GM19395 (cell line): ENCODE measurements around the gene CLPTM1L.

Source experiments
- ATAC-seq: cut with Tn5 transposase; IDR thresholded peaks from one replicate; pipeline ENCODE4 v1.9.1; 2021; ENCODE audit warnings: mild to moderate bottlenecking, moderate library complexity; ENCODE audit not compliant: unreplicated experiment

CLPTM1L gene, protein sequence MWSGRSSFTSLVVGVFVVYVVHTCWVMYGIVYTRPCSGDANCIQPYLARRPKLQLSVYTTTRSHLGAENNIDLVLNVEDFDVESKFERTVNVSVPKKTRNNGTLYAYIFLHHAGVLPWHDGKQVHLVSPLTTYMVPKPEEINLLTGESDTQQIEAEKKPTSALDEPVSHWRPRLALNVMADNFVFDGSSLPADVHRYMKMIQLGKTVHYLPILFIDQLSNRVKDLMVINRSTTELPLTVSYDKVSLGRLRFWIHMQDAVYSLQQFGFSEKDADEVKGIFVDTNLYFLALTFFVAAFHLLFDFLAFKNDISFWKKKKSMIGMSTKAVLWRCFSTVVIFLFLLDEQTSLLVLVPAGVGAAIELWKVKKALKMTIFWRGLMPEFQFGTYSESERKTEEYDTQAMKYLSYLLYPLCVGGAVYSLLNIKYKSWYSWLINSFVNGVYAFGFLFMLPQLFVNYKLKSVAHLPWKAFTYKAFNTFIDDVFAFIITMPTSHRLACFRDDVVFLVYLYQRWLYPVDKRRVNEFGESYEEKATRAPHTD

DNA sequence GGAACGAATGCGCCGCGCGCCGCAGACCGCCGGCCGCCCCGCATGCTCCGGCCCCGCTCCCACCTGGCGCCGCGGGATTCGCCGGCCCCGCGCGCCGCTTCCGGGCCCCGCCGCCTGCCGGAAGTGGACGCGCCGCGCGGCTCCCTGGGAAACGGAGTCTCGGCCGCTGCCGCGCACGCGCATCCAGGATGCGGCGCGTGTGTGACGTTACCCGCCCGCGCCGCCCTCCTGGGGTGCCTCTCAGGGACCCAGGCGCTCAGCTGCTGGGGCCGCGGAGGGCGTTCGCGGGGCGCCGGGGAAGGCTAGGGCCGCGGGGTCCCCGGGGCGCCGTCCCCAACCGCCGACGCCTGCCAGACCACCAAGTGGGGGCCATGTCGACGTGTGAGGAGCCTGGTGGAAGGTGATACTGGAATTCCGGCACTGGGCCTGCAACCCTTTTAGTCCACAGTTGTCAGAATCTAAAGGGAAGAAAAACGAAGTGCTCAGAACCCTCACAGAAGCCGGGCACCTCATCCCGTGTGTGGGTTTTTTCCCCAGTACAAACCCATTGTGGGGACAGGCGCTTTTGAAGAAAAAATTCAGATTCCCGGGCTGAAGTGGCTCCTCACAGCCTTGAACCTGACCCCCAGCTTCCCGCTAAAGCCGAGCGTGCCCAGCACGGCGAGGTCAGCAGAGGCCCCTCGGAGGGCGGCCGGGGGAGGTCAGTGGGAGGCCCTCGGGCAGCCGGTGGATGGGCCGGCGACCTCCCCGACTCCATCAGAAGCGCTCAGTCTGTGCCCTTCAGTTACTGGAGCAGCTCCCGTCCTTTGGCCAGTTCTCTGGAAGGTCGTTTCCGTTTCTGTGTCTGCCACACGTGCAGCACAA lies at the start of gene CLPTM1L:
TSS of gene CLPTM1L (minus strand) at position 125 of the 864 bp plus-strand sequence. CDS start 258 bp downstream, outside the sequence.
- peak; percentile 79 for ATAC-seq

DNA sequence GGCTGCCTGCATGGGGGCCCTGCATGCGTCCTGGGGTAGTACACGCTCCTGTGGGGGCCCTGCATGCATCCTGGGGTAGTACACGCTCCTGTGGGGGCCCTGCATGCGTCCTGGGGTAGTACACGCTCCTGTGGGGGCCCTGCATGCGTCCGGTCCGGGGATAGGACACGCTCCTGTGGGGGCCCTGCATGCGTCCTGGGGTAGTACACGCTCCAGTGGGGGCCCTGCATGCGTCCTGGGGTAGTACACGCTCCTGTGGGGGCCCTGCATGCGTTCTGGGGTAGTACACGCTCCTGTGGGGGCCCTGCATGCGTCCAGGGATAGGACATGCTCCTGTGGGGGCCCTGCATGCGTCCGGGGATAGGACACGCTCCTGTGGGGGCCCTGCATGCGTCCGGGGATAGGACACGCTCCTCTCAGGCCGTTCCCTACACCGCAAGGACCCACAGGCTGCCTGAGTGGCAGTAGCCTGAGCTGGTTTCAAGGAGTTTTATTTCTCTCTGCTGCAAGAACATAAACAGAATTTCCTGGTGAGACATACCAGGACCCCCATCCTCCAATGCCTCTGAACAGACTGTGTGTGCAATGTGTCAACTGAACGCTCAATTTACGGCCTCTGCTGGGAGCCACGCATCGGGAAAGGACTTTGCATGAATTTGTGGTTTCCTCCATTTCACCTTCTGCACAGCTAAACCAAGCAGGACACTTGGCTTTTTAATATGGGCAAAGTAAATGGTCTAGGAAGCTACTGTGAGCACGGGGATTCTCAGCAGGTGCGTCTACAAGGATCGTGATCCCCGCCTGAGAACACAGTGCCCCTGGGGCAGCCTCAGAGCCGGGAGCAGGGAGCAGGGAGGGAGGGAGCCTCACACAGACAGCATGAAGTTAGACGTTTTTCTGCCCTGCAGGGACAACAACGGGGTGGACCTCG lies 48.9 kb upstream of the CLPTM1L start:
- no peak for ATAC-seq

DNA sequence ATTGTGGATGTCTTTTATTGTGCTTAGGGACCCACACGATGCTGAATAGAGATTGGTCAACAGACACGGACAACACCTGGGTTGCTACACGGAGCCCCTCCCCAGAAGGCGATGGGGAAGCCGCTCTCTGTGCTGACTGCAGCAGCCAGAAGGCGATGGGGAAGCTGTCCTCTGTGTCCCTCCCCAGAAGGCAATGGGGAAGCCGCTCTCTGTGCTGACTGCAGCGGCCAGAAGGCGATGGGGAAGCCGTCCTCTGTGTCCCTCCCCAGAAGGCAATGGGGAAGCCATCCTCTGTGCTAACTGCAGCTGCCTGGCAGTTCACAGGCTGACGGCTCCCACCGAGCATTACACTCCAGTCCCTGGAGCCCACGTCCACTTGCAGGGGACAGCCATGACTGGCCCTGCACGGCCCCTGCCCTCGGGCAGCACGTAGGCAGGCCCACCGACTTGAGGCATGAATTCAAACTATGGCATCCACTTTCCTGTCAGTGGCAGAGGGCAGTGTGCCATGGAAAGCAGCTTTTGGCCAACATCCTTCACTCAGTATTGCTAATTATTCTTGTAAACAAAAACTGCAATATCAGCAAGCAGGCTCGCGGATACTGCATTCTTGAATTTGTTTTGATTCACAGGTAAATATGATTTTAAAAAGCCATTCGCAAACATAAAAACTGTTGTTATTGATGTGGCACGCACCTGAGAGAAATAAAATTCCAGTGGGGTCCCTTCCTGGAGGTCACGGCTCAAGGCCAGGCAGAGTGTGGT lies 48.1 kb upstream of the CLPTM1L start:
- ATAC-seq: no peak

DNA sequence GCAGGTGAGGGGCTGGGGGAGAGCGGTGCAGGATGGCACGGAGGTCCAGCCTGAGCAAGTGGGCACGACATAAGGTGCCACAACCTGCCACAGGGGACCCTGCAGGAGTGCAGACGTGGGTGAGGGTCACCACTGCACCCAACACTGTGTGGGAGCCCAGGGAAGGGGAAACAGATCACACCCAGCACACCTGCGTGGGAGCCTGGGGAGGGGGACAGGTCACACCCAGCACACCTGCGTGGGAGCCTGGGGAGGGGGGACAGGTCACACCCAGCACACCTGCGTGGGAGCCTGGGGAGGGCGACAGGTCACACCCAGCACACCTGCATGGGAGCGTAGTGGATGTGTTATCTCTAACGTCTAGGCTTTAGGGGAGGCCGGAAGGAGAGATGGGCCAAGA lies 47.4 kb upstream of the CLPTM1L start:
- no peak for ATAC-seq

DNA sequence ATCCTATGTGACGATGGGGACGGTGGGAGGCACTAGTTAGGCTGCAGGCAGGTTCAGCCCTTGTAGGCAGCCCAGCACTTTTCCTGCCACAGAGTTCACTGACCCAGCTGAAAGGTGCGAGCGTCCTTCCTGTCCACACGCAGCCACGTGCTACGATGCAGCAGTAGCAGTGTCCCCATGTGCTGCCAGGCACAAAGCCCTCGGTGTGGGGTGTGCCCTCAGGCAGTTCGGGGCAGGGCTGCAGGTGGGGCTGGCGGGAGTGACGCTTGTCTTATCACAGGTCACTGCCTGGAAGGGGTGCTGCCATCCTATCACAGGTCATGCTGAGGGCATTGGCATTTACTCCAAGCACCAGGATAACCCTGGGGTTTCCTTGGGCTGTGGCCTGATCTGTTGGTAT lies 46.8 kb upstream of the CLPTM1L start:
- ATAC-seq: no peak

DNA sequence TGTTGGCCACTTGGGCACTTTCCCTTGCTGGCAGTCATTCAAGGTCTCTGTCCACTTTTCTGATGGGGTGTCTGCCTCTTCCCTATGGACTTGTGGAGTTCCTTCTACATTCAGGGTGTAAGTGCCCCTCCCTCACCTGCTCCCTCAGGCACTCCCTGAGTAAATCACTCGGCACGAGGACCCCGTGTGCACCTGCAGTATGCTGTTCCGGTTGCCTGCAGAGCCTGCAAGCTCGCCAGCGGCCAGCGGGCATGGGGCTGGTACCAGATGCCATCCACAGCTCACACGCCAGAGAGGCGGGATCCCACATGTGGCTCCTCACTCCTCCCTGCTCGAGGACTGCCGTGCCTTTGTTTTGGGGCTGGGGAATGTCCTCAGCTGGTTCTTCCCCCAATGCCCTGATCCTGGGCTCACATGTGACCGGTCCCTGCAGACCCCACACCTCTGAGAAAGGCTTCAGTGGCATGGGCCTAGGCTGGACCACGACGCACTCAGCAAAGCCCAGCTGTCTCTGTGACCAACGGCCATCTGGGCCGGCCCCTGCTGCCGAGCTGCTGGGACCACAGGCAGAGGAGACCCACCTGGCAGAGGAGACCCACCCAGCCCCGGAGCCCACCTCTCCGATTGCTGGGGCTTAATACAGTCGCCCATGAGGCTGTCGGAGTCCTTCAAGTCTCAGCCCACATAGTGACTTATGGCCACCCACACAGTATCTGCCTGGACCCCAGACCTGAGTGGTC lies 46.1 kb upstream of the CLPTM1L start:
- no peak for ATAC-seq

DNA sequence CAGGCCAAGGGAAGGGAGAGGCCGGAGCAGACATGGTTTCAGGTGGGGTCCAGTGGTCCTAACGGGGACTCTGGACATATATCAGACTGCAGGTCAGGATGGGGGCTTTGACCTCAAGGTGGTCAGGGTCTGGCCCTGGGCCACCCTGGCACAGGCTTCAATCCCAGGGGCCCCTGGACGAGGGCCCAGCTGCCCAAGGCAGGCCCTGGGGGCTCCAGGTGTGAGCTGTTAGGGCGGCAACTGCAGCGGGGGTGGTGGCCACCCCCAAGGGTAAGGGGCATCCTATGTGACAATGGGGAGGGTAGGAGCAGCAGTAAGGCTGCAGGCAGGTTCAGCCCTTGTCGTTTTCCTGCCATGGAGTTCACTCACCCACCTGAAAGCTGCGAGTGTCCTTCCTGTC lies 45.4 kb upstream of the CLPTM1L start:
- no peak for ATAC-seq

DNA sequence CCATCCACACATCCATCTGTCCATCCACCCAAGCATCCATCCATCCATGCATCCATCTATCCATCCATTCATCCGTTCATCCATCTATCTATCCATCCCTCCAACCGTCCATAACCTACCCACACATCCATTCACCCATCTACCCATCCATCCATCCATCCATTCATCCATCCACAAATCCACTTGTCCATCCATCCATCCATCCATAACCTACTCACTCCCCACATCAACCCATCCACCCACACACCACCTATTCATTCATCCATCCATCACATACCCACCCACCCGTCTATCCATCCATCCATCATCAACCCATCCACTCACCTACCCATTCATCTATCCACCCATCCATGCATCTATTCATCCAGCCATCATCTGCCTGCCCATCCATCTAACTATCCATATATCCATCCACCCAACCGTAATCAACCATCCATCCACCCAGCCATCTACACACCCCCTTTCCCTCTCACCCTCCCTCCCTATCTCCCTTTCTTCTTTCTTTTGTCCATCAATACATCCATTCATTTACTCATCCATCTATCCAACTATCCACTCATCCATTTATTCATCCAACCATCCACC lies 43.6 kb upstream of the CLPTM1L start:
- no peak for ATAC-seq

DNA sequence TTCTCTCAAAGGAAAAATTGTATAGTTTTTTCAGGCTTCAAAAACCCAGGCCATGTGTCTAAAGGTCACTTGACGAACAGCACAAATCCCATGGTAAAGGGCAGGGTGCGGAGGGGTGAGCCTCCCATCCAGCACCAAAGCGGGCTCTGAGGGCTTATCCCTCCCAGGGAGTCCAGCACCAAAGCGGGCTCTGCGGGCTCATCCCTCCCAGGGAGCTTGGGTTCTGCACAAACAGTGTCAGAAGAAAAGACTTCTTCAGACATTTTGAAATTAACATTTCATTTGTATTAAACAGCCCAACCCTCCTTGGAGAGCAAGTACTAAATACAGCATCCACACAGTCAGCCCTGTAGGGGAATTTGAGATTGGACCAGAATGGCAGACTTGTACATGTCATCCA lies 43.0 kb upstream of the CLPTM1L start:
- no peak for ATAC-seq

DNA sequence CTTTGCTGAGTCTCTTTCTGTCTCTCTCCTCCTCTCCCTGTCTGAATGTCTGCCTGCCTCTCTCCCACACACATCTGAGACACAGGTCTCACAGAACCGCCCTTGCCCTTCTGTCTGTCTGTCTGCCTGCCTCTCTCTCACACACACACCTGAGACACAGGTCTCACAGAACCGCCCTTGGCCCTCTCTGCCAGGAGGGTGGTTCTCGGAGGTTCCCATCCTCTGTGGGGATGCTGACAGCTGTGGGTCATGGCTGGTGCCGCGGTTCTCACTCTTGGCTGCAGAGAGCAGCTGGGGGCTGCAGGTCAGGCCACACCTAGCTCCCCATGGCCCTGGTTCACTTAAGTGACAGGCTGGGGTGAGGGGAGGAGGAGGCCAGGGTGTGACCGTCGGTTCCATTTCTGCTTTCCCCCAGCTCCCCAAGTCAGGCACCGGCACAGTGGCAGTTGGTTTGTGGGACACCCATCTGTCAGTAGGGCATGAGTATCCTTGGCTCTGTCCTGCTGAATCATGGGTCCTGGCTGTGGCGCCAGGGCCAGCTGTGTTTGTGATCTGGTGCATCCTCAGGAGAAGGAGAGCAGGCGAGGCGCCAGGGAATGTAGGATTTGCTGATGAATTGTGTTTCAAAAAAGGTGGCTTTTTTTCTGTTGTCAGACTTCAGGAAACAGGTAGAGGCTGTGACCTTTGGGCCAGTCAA lies 42.3 kb upstream of the CLPTM1L start:
- no peak for ATAC-seq

DNA sequence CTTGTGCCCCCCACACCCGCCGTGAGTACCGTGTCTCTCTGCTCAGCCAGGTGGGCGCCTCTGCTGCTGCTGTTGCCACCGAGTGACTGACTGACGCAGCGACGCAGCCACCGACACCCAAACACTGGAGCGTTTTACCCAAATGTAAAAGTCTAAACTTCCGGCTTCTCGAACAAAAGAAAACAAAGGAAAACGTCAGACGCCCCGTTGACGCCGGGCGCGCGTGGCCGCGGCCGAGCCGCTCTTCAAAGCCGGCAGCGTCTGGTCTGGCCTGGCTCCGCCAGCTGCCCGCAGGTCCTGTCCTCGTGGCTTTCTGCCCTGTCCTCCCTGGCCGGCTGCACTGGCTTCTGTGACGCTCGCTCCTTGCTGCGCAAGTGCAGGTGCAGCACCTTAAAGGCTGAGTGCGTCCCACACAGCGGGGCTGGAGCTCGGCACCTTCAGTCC lies 41.4 kb upstream of the CLPTM1L start:
- peak; percentile 70 for ATAC-seq

DNA sequence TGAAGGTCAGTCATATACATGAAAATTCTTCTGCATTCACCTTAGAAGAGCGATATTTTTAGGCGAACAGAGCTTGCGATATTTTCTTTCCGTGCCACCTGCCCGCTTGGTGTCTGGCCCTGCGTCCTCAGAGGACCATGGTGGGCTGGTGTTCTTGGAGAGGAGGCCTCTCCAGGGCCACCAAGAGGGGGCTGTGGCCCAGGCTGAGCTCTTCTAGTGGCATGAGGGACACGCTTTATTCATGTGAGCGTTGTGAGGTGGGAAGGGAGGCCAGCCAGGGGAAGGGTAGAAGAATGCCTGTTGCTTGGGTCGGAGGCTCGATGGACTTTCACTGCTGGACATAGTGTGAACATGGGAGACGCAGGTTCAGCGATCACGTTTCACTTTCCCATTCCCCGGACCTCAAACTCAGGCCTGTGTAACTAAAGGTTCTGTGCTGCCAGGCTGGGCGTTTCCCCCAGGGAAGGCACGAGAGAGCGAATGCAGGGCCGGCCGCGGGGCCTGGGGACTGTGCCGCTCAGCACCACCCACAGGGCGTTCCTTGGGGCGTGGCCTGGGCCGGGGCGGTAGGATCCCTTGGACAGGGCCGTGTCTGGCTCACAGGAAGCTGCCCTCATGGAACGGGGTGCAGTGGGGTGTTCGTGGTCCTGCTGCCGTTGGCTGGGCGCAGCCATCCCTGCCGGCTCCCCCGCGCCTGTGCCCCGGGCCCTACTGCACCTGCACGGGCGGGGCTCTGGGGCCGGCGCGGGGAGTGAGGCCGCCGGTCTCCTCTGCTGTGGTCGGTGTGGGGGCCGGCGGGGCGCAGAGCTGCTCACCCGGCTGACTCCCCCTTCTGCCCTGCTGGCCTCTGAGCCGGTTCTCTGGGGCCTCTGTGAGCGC lies 40.7 kb upstream of the CLPTM1L start:
- ATAC-seq: peak; percentile 92

DNA sequence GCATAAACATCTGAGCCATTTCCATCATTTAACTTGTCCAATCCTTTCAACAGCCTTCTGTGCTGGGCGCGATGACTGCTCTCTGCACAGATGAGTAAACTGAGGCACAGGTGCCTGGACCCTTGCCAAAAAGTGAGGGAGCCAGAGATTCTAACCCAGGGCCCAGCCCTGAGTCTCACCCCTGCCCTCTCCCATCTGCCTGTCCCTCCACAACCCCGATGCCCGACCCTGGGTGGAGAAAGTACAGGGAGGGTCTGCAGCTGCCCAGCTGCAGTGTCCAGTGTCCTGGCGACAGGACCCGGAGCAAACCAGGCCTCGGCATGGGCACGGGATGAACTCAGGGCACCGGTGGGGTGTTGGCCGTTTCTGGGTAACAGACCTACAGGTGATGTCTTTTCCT lies 39.6 kb upstream of the CLPTM1L start:
- no peak for ATAC-seq

DNA sequence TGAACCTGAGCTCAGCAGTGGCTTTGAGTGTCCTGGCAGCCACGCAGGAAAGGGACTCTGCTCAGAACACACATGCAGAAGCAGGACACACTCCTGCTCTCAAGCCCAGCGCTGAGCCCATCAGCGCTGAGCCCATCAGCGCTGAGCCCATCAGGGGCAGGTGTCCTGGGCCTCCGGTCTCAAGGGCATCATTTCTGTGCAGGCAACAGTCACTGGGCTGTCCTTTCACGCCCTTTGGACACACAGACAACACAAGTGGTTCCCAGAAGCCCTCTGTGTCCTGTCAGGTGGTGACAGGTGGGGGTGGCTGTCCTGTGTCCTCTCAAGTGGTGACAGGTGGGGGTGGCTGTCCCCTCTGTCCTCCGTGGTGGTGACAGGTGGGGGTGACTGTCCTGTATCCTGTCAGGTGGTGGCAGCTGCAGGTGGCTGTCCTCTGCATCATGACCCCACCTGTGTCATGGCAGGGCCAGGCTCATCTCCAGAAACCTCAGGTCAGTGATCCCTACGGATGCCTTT lies 39.0 kb upstream of the CLPTM1L start:
- no peak for ATAC-seq

DNA sequence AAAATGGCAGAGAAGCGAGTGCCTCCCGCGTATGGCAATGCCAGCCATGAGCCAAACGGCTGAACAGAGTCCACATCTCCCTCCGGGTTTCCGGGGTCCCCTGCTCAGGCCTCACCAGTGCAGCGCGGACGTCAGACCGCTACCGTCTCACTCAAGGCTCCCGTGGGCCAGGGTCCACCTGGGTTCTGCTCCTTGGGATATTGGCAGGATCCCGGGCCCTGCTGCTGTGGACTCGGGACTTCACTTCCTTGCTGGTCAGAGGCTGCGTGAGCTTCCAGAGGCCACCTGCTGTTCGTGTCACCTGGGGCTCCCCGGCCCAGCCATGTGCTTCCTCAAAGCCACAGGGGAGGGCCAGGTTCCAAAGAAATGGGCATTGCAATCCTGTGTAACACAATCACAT lies 38.4 kb upstream of the CLPTM1L start:
- no peak for ATAC-seq

DNA sequence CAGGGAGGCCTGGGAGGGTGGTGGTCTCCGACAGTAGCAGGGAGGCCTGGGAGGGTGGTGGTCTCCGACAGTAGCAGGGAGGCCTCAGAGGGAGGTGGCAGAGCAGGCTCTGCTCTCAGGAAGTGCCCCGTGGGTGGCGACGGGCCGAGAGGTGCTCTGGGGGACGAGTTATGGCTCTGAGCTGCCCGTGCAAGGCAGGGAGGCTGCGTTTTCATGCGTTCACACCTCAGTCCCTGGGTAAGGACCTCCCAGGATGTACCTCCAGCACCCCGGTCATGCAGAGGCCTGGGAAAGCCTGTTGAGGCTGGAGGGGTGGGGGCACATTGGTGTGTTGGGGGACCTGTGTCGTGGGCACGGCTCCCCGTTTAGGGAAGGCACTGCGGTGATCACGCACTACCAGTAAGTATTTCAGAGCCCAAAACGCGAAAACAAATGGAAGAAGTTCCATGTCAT lies 37.4 kb upstream of the CLPTM1L start:
- ATAC-seq: no peak
